ENCODE measurements around the gene KLHL17. TPM values are rescaled to one million over a fixed set of nuclear protein-coding genes. Genes with fewer than 3 reads are reported as not detected.

Gene KLHL17
- total and polyA plus RNA-seq, 9 of the 15 experiments (the other 6 are each of a cell fraction or from before 2014, with no cell fraction given), result 0.14 to 84.8 (median 13.0) TPM

GRCh38 chr1:938711-939489 is 21.5 kb upstream of the KLHL17 start (continued):
- TF ChIP-seq DPF2 (IDR thresholded peaks at IDR 0.05), result no peak
- TF ChIP-seq HOMEZ (CRISPR knock-in tag; IDR thresholded peaks at IDR 0.05), result no peak
- TF ChIP-seq U2AF1 (optimal IDR thresholded peaks at IDR 0.05; ENCODE audit: low read depth, low read length), result no peak
- TF ChIP-seq XRCC4 (IDR thresholded peaks at IDR 0.05; ENCODE audit: extremely low read depth, insufficient read depth, insufficient read length), result no peak
- peak; percentile 89 for TF ChIP-seq ZNF766 (CRISPR knock-in tag; conservative IDR thresholded peaks at IDR 0.05)
- no peak for TF ChIP-seq RCOR1 (IDR thresholded peaks at IDR 0.05; ENCODE audit: borderline replicate concordance in 1 of 2, low read depth in 2 of 2, low read length in 2 of 2)
- no peak for TF ChIP-seq BACH1 (tag; IDR thresholded peaks at IDR 0.05)
- no peak for TF ChIP-seq MAFG (tag; conservative IDR thresholded peaks at IDR 0.05)
- TF ChIP-seq NCOA6 (IDR thresholded peaks at IDR 0.05), result no peak
- no peak for TF ChIP-seq MAZ (CRISPR knock-in tag; conservative IDR thresholded peaks at IDR 0.05 in 1 of 2, IDR thresholded peaks at IDR 0.05 in 1 of 2)
- TF ChIP-seq TARDBP (IDR thresholded peaks at IDR 0.05), result no peak
- peak; percentile 56 to 85 for TF ChIP-seq E2F6 (IDR thresholded peaks at IDR 0.05; ENCODE audit: borderline replicate concordance in 1 of 2, extremely low read depth in 1 of 2, insufficient read depth in 1 of 2, insufficient read length in 1 of 2, low read depth in 1 of 2, low read length in 1 of 2, poor library complexity in 1 of 2, severe bottlenecking in 1 of 2)
- no peak for TF ChIP-seq ZNF277 (CRISPR knock-in tag; IDR thresholded peaks at IDR 0.05; ENCODE audit: borderline replicate concordance)
- no peak for TF ChIP-seq SRSF9 (IDR thresholded peaks at IDR 0.05; ENCODE audit: borderline replicate concordance, low read depth, low read length)
- no peak for TF ChIP-seq ELF1 (tag; IDR thresholded peaks at IDR 0.05)
- peak; percentile 74; the same call in 1 of the 2 replicates for TF ChIP-seq KLF13 (tag; IDR thresholded peaks at IDR 0.05; ENCODE audit: borderline replicate concordance, low read depth)
- TF ChIP-seq TFAP4 (CRISPR knock-in tag; IDR thresholded peaks at IDR 0.05; ENCODE audit: borderline replicate concordance), result no peak
- TF ChIP-seq CEBPB (tag; IDR thresholded peaks at IDR 0.05), result 0 out of 2 replicates have a peak, but pooled peaks have one; percentile 26
- TF ChIP-seq TAF9B (IDR thresholded peaks at IDR 0.05; ENCODE audit: partially characterized antibody), result no peak
